GM18873 (cell line): ENCODE data around the gene ZNF506.
"Not testable (repeated sequence)": the region's sequence is repeated elsewhere in the genome, so short reads cannot be mapped to it uniquely, and the experiment has no call there.

Experiments used
- ATAC-seq: cut with Tn5 transposase; IDR thresholded peaks from one replicate; pipeline ENCODE4 v1.9.1; 2021; ENCODE audit warnings: mild to moderate bottlenecking, moderate library complexity, moderate number of reproducible peaks; ENCODE audit not compliant: unreplicated experiment, low FRiP score

The ZNF506 gene

GRCh38 chr19:19782783-19783182, 38.8 kb downstream of the ZNF506 start:
- no peak for ATAC-seq

GRCh38 chr19:19781791-19782190, 39.8 kb downstream of the ZNF506 start:
- ATAC-seq = not testable (repeated sequence)

DNA sequence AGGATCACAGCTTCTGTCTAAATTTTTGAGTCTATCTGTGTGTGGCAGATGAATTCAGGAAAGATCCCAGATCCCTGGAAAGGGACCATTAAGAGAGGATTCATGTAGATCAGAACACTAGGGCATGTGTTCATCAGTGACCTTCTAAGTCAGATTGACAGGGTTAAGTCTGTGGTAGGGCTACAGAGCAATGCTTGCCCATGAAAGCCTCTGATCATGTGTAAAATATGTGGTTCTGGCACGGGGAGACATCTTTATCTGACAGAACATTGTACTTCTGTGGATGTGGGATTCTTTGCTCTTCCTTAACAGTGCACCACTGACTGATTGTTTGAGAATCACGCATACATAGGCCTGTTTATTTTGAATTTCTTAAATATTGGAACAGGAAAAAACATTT, 42.9 kb downstream of the ZNF506 start:
- ATAC-seq = no peak

- no peak for ATAC-seq
These were observed 43.9 kb downstream of the ZNF506 start for GRCh38 chr19:19777692-19778091.

DNA sequence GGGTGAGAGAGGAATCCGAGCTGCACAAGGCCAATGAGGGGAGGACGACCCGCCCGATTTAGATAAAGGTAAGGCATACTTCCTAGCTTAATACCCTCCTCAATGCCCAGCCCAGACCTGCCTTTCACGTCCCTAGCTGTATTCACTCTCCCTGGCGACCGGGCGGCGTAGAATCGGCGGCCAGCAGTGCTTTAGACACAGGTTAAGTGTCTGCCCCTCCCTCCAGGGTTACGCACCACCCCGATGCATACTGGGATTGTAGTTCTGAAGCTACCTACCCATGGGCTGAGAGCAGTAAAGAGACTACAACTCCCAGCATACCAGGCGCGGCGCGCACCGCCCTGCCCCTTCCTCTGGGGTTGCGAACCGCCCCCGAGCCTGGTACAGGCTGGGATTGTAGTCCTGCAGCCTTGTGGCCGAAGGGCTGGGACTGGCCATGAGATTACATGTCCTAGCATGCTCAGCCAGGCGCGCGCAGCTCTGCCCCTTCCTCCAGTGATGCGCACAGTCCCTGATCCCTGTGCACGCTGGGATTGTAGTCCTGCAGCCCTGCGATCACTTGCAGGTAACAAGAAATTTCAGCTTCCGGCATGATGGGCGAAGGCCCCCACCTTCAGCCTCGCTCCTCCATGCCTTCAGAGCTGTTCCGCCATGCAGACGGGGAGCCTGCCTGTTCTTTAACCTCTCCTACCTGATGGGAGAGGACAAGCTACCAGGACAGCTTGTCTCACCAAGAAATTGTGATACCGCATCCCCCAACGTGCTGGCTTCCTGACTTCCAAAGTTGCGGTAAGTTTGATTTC, 45.1 kb downstream of the ZNF506 start:
- ATAC-seq = peak; percentile 93

DNA sequence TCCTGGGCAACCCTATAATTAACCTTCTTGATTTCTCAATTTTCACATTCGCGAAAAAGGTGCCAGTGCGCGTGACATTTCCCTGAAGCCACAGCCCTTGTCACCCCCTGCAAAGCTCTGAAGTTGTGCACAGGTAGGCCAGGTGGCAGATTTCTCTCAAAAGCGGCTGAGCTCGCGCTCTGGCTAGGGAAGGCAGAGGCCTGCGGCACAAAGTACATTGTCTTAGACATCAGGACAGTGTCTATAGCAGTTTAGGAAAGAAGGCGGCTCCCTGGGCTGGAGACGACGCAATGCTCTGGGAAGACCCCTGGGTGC, 45.7 kb downstream of the ZNF506 start:
- ATAC-seq = no peak

- no peak for ATAC-seq
These were observed 47.1 kb downstream of the ZNF506 start for GRCh38 chr19:19774354-19775033.

- not testable (repeated sequence) for ATAC-seq
These were observed 49.6 kb downstream of the ZNF506 start for GRCh38 chr19:19771963-19772362.

- ATAC-seq = not testable (repeated sequence)
These were observed 51.6 kb downstream of the ZNF506 start for GRCh38 chr19:19769971-19770370.

GRCh38 chr19:19758164-19758563, 63.4 kb downstream of the ZNF506 start:
- ATAC-seq = no peak

DNA sequence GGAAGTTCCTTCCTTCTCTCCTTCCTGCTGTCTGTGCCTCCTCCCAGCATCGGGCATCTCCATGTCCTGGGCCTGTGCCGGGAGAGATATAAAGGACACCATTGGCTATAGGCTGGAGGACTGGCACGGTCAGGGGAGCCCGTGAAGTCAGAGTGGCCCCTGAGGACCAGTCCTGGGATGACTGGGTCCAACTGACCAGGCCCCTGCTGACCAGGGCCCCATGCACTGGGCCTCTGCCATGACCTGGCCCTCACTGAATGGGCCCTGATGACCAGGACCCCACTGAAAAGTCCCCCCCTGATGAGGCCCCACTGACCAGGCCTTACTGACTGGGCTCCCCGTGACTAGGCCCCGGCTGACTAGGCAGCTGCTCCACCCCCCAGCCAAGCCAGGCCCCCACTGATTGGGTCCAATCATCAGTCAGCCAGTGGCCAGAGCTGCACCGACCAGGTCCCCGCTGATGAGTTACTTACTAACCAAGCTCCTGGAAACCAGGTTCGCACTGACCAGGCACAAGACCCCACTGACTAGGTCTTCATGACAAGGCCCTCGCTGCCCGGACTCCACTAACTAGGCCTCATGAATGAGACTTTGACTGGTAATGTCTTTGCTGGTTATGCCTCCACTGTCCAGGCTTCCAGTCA, 68.7 kb downstream of the ZNF506 start:
- no peak for ATAC-seq

- no peak for ATAC-seq
These were observed 69.7 kb downstream of the ZNF506 start for GRCh38 chr19:19751846-19752245.

DNA sequence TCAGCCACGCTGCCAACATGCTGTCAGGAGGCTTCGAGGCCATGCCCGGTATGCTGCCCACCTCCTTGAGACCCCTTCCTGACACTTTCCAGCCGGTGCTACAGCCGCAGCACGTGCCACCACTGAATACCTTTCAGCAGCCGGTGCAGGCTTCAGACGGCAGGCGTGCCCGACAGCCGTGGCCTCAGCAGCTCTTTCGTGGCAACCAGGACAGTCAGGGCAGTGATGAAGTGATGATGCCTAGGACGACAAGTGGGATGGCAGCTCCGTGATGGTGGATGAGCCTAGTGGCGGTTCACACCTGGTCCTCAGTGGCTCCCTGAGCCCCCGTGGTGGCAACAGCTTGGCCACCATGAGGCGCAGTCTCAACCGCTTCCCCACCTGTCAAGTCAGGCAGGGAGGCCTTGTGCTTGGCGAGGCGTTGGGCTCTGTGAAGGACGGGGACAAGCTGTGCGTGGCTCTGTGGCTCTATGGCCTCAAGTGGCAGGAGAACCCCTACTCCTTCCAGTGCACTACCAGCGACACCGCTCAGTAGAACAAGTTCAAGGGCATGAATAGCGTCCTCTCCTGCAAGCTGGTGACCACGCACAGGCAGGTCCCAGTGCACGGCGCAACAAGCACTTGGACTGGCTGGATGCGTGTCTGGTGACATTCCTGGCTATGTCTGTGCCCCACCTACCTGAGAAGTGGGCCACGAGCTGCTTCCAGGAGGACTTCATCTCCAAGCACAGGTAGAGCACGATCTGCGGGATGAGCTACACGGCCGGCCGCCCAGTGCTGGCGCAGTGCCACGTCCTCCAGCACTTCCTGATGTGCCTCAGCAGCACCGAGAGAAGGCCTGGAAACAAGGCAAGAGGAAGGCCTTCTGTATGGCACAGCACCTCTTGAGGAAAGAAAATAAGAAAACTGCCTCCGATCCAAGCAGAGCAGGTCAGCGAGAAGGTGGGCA, 70.4 kb downstream of the ZNF506 start:
- no peak for ATAC-seq

DNA sequence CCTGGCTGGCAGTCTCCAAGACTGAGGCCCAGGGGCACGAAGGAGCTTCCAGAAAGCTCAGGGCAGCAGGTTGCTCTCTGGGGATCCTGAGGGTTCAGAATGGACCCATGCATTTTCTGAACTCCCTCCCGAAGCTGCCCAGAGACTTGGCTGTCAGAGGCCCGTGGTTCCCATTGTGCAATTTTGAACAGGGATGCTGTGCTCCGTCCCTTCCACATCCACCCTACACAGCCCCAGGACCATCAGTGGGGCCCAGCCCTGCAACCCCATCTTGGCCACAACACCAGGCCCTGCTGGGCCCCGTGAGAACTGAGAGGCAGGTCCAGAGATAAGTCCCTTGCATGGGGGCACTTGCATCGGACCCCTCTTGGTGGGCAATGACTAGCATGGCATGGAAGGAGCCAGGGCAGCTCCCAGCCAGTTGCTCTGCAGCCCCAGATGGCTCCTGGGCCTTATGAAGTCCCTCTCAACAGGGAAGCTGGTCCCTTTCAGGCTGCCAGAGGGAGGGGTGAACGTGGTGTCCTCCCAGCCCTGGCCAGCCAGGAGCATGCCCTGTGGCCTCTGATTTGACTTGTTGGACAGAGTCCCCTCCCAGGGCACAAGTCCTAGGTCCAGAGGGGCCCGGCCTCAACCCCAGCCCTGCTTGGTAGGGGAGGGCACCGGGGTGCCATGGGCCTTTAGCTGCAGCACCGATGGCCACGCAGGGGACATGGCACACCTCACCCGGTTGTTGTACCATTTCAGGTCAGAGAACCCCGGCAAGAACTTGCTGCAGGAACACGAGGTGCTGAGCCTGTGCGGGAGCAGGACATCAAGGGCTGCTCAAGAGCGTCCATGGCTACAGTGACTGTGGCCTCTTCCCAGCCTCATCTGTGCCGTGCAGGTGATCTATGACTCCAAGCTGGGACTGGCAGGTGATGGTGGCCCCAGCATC, 71.4 kb downstream of the ZNF506 start:
- ATAC-seq = no peak

DNA sequence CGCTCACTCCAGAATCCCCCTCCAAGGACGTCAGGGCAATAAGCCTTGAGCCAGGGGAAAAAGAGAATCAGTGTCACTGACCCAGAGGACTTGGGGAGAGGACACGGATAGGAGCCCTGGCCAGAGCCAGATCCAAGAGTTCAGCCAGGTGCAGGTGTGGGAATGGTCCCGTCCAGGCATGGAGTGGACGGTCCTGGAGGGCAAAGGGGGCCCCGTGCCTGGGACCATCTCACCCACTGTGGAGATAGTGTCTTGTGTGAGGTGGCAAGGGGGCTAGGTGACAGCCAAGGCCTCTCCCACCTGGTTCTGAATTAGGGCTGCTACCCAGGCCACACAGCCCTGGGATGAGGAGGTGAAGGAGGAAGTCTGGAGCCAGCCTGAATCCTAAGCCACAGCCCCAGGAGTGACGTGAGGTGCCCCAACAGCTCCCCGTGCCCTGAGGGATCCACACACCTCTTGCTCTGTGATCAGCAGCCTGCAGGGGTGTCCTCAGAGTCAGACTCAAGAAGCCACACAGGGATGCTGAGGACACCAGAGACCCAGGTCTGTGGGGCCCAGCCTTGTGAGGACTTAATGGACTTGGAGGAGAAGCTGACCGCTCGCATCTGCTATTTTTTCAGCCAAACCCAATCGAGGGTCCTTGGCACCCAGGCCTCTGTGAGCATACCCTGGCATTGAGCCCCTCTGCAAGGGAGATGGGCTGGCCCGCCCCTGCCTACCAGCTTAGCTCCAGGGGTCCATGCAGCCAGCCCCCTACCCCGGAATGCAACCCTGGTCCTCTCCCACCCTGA, 72.2 kb downstream of the ZNF506 start:
- no peak for ATAC-seq

- no peak for ATAC-seq
These were observed 73.2 kb downstream of the ZNF506 start for GRCh38 chr19:19748249-19748938.

DNA sequence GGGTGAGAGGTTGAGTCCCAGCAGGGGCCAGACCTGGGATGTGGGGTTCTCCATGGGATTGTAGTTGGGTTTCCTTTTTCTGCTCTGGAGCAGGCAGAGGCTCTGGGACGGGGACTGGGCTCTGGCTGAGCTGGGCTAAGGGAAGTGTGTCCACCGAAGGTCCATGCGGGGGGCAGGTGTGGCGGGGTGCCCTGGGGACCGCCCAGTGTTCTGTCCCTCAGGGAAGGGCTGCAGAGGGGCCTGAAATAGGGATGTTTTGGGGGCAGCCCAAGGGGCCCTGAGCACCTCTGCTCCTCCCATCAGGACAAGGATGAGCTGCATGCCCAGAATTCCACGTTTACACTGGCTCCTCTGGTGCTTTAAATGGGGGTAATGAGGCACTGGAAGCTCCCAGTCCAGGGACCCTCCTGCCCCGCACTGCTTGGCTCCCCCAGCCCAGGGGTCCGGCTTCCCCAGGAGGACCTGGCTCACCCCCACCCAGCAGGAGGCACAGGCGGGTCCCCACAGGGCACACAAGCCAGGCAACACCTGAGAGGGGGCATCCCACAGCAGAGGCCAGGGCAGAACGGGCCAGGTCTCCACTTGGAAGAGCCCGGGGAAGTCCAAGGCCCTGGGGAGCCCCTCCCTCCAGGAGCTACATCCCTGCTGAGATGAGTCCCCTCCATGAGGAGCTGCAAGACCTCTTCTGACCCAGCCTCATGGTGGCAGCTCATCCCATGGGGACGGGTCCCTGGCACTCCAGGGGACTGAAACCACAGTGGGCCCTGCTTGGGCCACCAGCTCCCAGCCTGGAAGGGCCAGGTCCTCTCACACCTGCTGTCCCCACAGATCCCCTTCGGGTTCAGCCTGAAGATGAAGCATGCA, 74.0 kb downstream of the ZNF506 start:
- ATAC-seq = no peak
